Sigmoid colon (tissue), 7 donors: ENCODE results near the gene STRBP. TPM values are rescaled to one million over a fixed set of nuclear protein-coding genes. Genes with fewer than 3 reads are reported as not detected.

Source experiments
- DNase-seq: peaks from one replicate; pipeline ENCODE4 v3.0.0-alpha.2; 2019
- H3K27ac ChIP-seq, 4 donors: fragments of 200-600 bp; sonication (generic); one replicate each; pipeline ENCODE4 v1.5.1; 2016 to 2019; ENCODE audit warnings: mild to moderate bottlenecking in 1 of 4
- H3K27me3 ChIP-seq, 3 donors: fragments of 200-600 bp; sonication (generic); one replicate each; pipeline ENCODE4 v1.5.1; 2019; ENCODE audit warnings: mild to moderate bottlenecking in 1 of 3
- H3K36me3 ChIP-seq, 4 donors: fragments of 200-600 bp; sonication (generic); one replicate each; pipeline ENCODE4 v1.5.1; 2016 to 2019
- H3K4me1 ChIP-seq, 4 donors: fragments of 200-600 bp; sonication (generic); one replicate each; pipeline ENCODE4 v1.5.1; 2017 to 2019
- H3K4me3 ChIP-seq, 4 donors: fragments of 200-600 bp; sonication (generic); one replicate each; pipeline ENCODE4 v1.5.1; 2017 to 2019; ENCODE audit warnings: mild to moderate bottlenecking in 2 of 4, moderate library complexity in 1 of 4
- H3K9me3 ChIP-seq, 4 donors: fragments of 200-600 bp in 3 of 4; sonication (generic) in 3 of 4; one replicate each; pipeline versions ENCODE4 v1.5.1 to v1.6.1; 2013 to 2019
- EP300 ChIP-seq, 4 donors: sonication (generic); formaldehyde crosslinking; IDR thresholded peaks; one replicate each; pipeline ENCODE4 v1.6.1; 2017; ENCODE audit warnings: antibody characterized with exemption in 4 of 4
- POLR2A ChIP-seq, 2 donors: fragments of 450-650 bp; IDR thresholded peaks; one replicate each; pipeline ENCODE4 v1.6.1; 2016; ENCODE audit warnings: antibody characterized with exemption in 2 of 2, mild to moderate bottlenecking in 2 of 2, moderate library complexity in 2 of 2
- POLR2AphosphoS5 ChIP-seq, 4 donors: sonication (generic); formaldehyde crosslinking; IDR thresholded peaks; one replicate each; pipeline ENCODE4 v1.6.1; 2017; ENCODE audit warnings: antibody characterized with exemption in 4 of 4
- WGBS, 2 donors: extraction: QIAGEN DNeasy Blood & Tissue Kit; methylation state at CpG; one replicate each; pipeline ENCODE4 v1.1.7; 2013; 5-methylcytosine and 5-hydroxymethylcytosine counted together
- intact Hi-C: fragments of 100-400 bp; cut with DNase I; formaldehyde crosslinking; loops from one replicate; pipeline ENCODE4 v1.15.1; 2023
- polyA plus RNA-seq, 3 donors: library from polyadenylated mRNA; stranded (reverse); fragments of 200-250 nt; gene quantifications; one replicate each; pipeline ENCODE4 v1.2.3, GENCODE V29; 2013
- total RNA-seq, 4 donors: library from RNA; depleted of rRNA; stranded (reverse); fragments of >200 nt; gene quantifications; one replicate each; pipeline ENCODE4 v1.1.0, GENCODE V29; 2016
- TF ChIP-seq, protein P1 (sequence below), 4 experiments: fragments of 450-650 bp in 3 of 4; fragments of 200-600 bp in 1 of 4; IDR thresholded peaks; one replicate each; pipeline ENCODE4 v1.5.1; 2016 to 2019; ENCODE audit warnings: antibody characterized with exemption in 4 of 4, mild to moderate bottlenecking in 3 of 4, moderate library complexity in 2 of 4
- donor health status: healthy with polysubstance abuse.
- donor health status: Bipolar disorder and iron deficiency.
- donor health status: healthy.

Gene STRBP
- total and polyA plus RNA-seq, 7 donors: 13.3 to 32.2 (median 18.0) TPM

GRCh38 chr9:123168586-123168985 lies 99.8 kb downstream of the STRBP start:
- H3K36me3 ChIP-seq: no peaks in the 10 kb centered on the region
- H3K27ac ChIP-seq: no peak overlapping the region
- WGBS, 2 donors: 89 to 95% methylated on average over 2 of the region's 2 CpGs
- no peaks in the 10 kb centered on the region for H3K4me1 ChIP-seq
- no peak for DNase-seq
- H3K9me3 ChIP-seq: no peaks in the 10 kb centered on the region
- no peak overlapping the region for H3K4me3 ChIP-seq
- H3K27me3 ChIP-seq: no peaks in the 10 kb centered on the region
- intact Hi-C loops: no loop called here
- TF ChIP-seq POLR2AphosphoS5 (IDR thresholded peaks at IDR 0.05) (no peak), POLR2A (IDR thresholded peaks at IDR 0.05) (no peak), EP300 (IDR thresholded peaks at IDR 0.05) (no peak)
- TF ChIP-seq, protein P1, sequence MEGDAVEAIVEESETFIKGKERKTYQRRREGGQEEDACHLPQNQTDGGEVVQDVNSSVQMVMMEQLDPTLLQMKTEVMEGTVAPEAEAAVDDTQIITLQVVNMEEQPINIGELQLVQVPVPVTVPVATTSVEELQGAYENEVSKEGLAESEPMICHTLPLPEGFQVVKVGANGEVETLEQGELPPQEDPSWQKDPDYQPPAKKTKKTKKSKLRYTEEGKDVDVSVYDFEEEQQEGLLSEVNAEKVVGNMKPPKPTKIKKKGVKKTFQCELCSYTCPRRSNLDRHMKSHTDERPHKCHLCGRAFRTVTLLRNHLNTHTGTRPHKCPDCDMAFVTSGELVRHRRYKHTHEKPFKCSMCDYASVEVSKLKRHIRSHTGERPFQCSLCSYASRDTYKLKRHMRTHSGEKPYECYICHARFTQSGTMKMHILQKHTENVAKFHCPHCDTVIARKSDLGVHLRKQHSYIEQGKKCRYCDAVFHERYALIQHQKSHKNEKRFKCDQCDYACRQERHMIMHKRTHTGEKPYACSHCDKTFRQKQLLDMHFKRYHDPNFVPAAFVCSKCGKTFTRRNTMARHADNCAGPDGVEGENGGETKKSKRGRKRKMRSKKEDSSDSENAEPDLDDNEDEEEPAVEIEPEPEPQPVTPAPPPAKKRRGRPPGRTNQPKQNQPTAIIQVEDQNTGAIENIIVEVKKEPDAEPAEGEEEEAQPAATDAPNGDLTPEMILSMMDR (IDR thresholded peaks at IDR 0.05): no peak

- Histone ChIP-seq H3K36me3 (no peaks in the 10 kb centered on the region), H3K4me1 (no peaks in the 10 kb centered on the region), H3K27ac (no peak overlapping the region), H3K9me3 (no peaks in the 10 kb centered on the region), H3K27me3 (no peaks in the 10 kb centered on the region), H3K4me3 (no peak overlapping the region)
- TF ChIP-seq, protein P1 (IDR thresholded peaks at IDR 0.05): no peak
- TF ChIP-seq POLR2AphosphoS5 (IDR thresholded peaks at IDR 0.05) (no peak), POLR2A (IDR thresholded peaks at IDR 0.05) (no peak), EP300 (IDR thresholded peaks at IDR 0.05) (no peak)
- intact Hi-C loops: no loop called here
- no peak for DNase-seq
- WGBS, 2 donors: 54 to 83% methylated on average over 1 of the region's 1 CpG
These were observed 100.9 kb downstream of the STRBP start for GRCh38 chr9:123167474-123167873.

DNA sequence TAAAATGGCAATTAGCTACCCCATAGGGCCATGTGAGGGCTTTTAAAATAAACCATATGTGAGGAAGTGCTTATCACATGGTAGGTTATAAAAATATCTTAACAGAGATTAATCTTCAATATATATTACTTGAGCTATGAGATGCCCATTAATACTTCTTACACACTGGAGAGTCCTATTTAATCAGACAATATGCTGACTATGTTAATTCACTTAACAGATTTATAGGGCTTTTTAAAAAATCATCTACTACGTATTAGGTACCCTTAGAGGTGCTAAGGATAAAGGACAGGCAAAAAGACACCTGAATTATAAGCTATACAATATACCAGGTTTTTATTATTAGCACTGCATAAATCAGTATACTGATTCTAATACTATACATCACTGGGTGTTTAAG lies 102.6 kb downstream of the STRBP start:
- Histone ChIP-seq H3K4me1 (no peaks in the 10 kb centered on the region), H3K36me3 (no peaks in the 10 kb centered on the region), H3K4me3 (no peak overlapping the region), H3K27me3 (no peaks in the 10 kb centered on the region), H3K27ac (no peak overlapping the region), H3K9me3 (no peaks in the 10 kb centered on the region)
- WGBS, 2 donors: 90% methylated on average over 1 of the region's 1 CpG
- TF ChIP-seq, protein P1 (IDR thresholded peaks at IDR 0.05): no peak
- TF ChIP-seq EP300 (IDR thresholded peaks at IDR 0.05): no peak
- TF ChIP-seq POLR2A (IDR thresholded peaks at IDR 0.05): no peak
- no peak for TF ChIP-seq POLR2AphosphoS5 (IDR thresholded peaks at IDR 0.05)
- DNase-seq: no peak
- intact Hi-C loops: no loop called here

- TF ChIP-seq, protein P1 (IDR thresholded peaks at IDR 0.05): no peak
- TF ChIP-seq POLR2AphosphoS5 (IDR thresholded peaks at IDR 0.05) (no peak), POLR2A (IDR thresholded peaks at IDR 0.05) (no peak), EP300 (IDR thresholded peaks at IDR 0.05) (no peak)
- H3K27ac ChIP-seq: no peak overlapping the region
These were observed 104.1 kb downstream of the STRBP start for GRCh38 chr9:123164285-123164684.

GRCh38 chr9:123162791-123163345 lies 105.5 kb downstream of the STRBP start:
- no peak for DNase-seq
- peaks cover 0 to 4% (median 0%) of the 10 kb centered on the region in 4 donors for H3K36me3 ChIP-seq
- no peaks in the 10 kb centered on the region for H3K27me3 ChIP-seq
- no peaks in the 10 kb centered on the region for H3K4me1 ChIP-seq
- H3K27ac ChIP-seq: no peak overlapping the region
- H3K9me3 ChIP-seq: no peaks in the 10 kb centered on the region
- no peak overlapping the region for H3K4me3 ChIP-seq
- intact Hi-C loops: no loop called here
- TF ChIP-seq POLR2A (IDR thresholded peaks at IDR 0.05) (no peak), EP300 (IDR thresholded peaks at IDR 0.05) (no peak), POLR2AphosphoS5 (IDR thresholded peaks at IDR 0.05) (no peak)
- TF ChIP-seq, protein P1 (IDR thresholded peaks at IDR 0.05): no peak
- 31 to 63% methylated on average over 2 of the region's 2 CpGs for WGBS, 2 donors

More at GRCh38 chr9:123164285-123164684, 104.1 kb downstream of the STRBP start:
- Histone ChIP-seq H3K36me3 (no peaks in the 10 kb centered on the region), H3K9me3 (no peaks in the 10 kb centered on the region), H3K27me3 (no peaks in the 10 kb centered on the region), H3K4me3 (no peak overlapping the region), H3K4me1 (no peaks in the 10 kb centered on the region)
- intact Hi-C loops: no loop called here
- no peak for DNase-seq
- 92 to 96% methylated on average over 2 of the region's 2 CpGs for WGBS, 2 donors
